Fibroblast of skin of back (primary cell): Measurements from ENCODE around the gene IRS2. TPM values are rescaled to one million over a fixed set of nuclear protein-coding genes. Genes with fewer than 3 reads are reported as not detected.
A peak's percentile ranks its signal among the peaks of the same experiment; 100 is the strongest.
"Not testable (repeated sequence)": the region's sequence is repeated elsewhere in the genome, so short reads cannot be mapped to it uniquely, and the experiment has no call there.

Experiments used
- DNase-seq: peaks from one replicate; pipeline ENCODE4 v3.0.0-alpha.2; 2013
- polyA plus RNA-seq, 2 experiments: library from polyadenylated mRNA; unstranded; fragments of 120-200 nt; gene quantifications; one replicate each; pipeline ENCODE4 v1.2.1, GENCODE V29; 2013; ENCODE audit not compliant: insufficient read length in 2 of 2

The IRS2 gene, protein sequence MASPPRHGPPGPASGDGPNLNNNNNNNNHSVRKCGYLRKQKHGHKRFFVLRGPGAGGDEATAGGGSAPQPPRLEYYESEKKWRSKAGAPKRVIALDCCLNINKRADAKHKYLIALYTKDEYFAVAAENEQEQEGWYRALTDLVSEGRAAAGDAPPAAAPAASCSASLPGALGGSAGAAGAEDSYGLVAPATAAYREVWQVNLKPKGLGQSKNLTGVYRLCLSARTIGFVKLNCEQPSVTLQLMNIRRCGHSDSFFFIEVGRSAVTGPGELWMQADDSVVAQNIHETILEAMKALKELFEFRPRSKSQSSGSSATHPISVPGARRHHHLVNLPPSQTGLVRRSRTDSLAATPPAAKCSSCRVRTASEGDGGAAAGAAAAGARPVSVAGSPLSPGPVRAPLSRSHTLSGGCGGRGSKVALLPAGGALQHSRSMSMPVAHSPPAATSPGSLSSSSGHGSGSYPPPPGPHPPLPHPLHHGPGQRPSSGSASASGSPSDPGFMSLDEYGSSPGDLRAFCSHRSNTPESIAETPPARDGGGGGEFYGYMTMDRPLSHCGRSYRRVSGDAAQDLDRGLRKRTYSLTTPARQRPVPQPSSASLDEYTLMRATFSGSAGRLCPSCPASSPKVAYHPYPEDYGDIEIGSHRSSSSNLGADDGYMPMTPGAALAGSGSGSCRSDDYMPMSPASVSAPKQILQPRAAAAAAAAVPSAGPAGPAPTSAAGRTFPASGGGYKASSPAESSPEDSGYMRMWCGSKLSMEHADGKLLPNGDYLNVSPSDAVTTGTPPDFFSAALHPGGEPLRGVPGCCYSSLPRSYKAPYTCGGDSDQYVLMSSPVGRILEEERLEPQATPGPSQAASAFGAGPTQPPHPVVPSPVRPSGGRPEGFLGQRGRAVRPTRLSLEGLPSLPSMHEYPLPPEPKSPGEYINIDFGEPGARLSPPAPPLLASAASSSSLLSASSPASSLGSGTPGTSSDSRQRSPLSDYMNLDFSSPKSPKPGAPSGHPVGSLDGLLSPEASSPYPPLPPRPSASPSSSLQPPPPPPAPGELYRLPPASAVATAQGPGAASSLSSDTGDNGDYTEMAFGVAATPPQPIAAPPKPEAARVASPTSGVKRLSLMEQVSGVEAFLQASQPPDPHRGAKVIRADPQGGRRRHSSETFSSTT (N-terminal part only)
- polyA plus RNA-seq (2013, experiment 1 of 2; ENCODE audit: insufficient read length), result 4.1 TPM
- polyA plus RNA-seq (2013, experiment 2 of 2; ENCODE audit: insufficient read length), result 7.7 TPM

DNA sequence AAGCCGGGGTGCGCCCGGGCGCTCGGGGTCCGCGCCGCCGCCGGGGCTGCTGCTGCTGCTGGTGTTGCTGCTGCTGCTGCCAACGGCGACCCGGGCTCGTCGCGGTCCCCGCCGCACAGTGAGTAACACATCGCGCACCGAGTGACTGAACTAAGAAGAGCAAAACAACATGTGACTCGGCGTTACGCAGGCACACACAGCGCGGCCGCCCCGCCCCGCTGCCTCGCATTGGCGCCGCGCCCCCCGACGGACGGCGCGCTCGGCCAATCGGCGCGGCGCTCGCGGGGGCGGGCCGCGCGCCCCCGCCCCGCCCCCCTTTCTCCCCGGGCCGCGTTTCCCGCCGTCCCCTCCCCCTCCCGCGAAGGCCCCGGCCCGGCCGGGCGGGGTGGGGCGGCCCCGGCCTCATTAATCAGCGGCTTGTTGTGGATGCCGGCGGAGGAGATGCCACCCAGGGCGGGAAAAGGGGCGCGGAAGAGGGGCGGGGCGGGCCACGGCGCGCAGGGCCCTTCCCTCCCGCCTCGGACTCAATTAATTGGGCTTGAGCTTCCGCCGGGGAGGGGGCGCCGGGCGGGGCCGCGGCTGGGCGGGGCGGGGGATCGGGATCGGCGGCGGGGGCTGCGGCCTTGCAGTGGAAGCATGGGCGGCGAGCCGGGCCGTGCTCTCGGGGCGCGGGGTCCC, at the start of gene IRS2:
Gene IRS2 (minus strand): TSS at position 127 of the 678 bp plus-strand sequence. CDS start 530 bp downstream, outside the sequence.
- DNase-seq, result peak; percentile 95

GRCh38 chr13:109834973-109835720, 48.8 kb upstream of the IRS2 start:
- DNase-seq, result peak; percentile 28

DNA sequence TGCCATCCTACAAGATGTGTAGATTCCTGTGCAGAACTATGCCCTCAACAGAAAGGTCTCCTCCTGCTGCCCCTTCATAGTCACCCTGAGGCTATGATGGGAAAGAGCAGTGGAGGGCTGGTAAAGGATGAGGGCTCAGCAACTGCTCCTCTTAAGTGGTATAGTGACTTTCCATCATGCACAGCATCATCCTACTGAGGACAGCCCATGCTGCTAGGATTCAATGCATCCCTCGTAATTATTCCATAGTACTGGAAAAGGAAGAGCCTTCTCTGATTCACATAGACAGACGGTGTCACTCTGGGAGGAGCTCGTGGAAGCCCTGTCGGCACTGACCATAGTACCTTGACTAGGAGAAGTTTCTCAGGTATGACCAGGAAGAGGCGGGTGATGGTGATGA, 47.6 kb upstream of the IRS2 start:
- no peak for DNase-seq

- DNase-seq, result no peak
Observed at GRCh38 chr13:109833071-109833470, 46.7 kb upstream of the IRS2 start.

- DNase-seq, result not testable (repeated sequence)
Observed at GRCh38 chr13:109828591-109829316, 42.4 kb upstream of the IRS2 start.

GRCh38 chr13:109823201-109823600, 36.8 kb upstream of the IRS2 start:
- not testable (repeated sequence) for DNase-seq

DNA sequence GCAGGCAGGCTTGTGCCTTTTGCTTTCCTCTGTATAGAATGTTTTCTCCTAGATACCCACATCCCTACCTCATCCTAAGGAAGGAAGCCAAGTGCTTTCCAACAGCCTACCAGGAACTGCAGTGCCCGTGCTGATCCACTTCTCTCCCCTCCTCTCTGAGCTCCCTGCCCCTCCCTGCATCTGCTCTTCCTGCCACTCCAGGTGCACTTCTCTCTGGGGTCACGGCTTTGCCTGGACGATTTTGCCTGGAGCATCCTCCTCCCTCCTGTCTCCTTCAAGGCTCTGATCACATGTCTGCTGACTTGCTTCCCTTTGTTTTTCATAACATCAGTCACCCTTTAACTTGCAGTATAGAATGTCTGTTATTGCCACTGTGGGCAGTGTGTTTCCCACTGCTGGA, 34.7 kb upstream of the IRS2 start:
- no peak for DNase-seq

DNA sequence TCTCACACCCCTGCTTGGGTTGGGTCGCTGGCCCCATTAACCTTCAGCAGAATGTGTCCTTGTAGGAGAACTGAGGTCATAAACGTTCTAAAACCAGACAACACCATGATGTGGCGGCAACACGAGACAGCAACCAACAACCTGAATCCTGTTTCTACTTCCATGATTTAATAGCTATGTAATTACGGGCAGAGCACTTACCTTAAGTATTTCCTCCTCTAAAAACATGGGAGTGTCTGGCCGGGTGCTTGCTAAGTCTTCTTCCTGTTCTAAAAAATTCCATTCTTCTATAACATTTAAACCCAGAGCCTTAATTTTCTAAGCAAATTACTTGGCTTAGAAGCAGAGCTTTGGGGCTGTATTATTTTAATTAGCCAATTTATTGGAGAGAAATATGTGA, 33.5 kb upstream of the IRS2 start:
- DNase-seq, result no peak

DNA sequence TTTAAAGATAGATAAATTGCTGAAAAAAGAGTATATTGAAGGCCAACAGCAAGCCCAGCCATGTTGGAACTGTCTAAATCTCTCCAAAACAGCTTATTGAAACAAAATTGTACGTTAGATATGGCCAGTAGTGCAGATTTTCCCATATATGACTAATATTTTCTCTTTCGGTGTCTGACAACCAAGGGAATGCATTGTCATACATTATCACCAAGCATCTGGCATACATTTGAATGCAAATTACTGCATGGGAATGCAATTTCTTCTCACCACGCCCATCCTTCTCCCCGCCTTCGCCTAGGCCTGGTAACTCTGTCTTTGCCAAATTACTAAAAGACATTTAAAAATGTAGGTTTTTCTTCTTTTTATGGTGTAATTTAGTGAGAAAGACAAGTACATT, 32.5 kb upstream of the IRS2 start:
- peak; percentile 91 for DNase-seq

- DNase-seq, result peak; percentile 43
Observed at GRCh38 chr13:109817591-109818535, 31.5 kb upstream of the IRS2 start.

DNA sequence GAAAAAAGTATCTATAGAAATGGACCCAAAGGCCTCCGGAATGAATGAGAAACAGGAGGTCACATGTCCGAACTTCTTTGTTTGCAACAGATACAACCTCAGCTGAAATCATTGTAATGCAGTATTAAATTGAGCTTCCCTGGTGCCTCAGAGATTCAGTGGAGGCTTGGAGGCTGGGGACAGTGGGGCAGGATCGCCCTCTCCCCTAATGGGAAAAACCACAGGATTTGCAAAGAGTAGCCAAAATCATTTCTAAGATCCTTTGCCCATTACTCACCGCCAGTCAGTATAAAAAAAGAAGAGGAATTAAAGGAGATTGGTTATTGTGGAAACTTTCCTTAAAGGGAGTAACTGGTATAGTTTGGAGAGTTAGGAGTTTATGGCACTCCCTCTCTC, 30.4 kb upstream of the IRS2 start:
- DNase-seq, result peak; percentile 93

DNA sequence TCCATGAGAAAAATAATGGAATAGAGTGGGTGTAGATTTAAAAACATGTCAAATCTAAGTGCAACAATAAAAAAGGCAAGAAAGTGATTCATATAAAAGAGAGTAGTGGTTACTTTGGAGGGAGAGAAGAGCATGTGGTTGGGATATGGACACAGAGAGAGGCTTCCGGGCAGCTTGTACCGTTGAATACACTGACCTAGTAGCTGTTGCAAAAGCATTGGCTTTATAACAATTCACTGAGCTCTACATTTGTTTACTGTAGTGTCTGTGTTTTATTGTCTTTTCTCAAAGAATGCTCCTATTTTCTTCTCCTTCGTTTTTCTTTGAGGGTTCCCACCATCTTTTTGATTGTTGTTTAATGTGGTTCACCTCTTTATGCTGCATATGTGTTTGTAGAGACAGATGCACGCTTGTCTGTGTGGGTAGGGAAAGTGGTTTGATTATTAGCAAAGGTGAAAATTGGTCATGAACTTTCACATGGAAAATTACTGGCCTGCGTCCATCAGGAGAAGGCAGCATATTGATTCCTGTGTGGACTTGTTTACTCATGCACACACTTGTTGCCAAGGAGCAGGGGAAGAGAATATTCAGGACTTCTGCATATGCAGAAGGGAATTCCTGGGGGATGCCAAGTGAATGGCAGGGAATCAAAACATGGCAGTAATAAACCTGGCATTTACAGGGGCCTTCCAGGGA, 29.9 kb upstream of the IRS2 start:
- no peak for DNase-seq

DNA sequence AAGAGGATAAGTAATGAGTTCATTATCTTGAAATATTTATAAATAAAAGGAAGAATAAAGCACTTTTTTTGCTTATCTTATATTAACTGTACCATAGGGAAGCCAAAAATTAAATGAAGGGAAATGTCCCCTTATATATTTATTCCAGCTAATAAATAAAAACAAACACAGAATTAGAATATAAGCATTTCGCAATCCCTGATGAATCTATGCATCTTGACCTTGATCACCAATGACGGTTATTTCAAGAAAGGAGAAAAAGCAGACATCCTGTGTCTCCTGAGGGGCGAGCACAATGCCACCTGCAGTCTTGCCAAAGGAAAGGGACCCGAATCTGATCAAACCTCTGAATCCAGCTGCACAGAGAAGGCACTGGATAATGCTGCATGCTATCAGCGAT, 29.3 kb upstream of the IRS2 start:
- DNase-seq, result no peak

GRCh38 chr13:109813663-109814062, 27.3 kb upstream of the IRS2 start:
- DNase-seq, result no peak

DNA sequence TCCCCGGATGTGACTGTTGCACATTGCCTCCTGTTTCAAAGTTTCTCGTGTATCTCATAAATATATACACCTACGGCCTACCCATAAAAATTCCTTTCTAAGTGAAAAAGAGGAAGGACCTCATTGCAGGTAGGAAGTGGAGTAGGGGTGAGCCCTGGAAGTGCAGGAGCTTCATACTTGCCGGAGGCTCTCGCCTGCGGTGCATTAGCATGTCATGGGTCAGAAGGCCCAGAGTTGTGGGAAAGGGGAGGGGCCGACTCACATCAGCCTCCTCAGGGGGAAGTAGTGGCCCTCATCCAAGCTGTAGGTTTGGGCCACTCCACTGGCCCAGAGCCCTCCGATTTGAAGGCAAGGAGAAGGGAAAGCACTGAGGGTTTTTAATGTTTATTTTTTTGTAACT, 26.0 kb upstream of the IRS2 start:
- DNase-seq, result no peak

DNA sequence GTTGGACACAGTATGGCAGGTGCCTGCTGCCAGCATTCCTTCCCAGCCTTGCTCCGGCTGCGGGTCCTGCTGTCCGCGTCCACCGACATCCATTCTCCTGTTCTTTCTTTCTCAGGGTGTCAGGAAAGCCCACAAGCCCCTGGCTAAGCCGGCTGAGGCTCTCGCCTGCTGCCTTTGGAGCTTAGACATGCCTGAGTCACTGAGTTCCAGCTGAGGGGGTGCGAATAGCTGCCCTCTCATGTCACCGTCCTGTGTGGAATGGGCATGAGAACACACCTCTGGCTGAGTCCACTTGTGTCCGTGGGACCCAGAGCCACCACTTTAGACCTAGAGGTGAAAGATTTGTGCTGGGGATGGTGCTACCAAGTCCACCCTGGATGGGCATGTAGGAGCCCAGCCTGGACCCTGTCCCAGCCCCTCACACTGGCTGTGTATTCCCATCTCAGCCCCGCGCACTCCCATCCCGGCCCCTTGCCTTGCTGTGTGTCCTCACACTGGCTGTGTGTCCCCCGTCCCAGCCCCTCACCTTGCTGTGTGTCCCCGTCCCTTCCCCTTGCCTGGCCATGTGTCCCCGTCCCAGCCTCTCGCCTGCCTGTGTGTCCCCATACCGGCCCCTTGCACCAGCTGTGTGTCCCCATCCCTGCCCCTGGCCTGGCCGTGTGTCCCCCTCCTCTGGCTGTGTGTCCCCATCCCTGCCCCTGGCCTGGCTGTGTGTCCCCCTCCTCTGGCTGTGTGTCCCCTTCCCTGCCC, 24.6 kb upstream of the IRS2 start:
- DNase-seq, result no peak

DNA sequence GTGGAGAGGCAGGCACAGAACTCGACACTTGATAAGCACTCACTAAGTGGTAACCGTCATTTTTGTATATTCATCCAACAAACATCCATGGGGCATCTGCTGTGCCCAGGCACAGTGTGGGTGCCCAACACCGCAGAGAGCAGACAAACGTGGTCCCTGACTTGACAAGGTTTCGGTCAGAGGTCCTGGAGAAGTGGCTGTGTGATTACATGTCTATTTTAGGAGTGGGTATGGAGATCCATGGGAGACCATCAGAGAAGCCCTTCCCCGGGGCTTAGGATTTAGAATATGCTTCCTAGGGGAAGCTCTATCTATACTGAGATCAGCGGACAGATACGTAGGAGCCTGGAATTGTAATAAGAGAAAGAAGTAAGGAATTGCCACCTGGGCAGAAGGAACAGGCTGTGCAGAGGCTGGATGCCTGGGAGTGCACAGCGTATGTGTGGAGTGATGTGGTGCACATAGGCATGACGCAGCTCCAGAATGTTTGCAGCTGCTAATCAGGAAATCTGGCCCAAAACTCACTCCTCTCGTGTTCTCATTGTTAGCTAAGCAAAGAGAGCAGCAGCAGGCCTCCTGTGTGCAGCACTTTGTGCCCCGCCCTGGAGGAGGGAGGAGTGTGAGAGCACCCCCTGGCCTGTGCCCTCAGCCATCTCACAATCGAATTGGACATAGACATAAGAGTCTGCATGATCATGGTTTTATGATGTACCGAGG, 23.0 kb upstream of the IRS2 start:
- DNase-seq, result no peak
